ENCODE data around the gene ZNF879. TPM values are rescaled to one million over a fixed set of nuclear protein-coding genes. Genes with fewer than 3 reads are reported as not detected.

The ZNF879 gene
- total and polyA plus RNA-seq, 2 of the 13 experiments (the other 11 are each of a cell fraction or from before 2014, with no cell fraction given) = 0.83 to 2.8 TPM

DNA sequence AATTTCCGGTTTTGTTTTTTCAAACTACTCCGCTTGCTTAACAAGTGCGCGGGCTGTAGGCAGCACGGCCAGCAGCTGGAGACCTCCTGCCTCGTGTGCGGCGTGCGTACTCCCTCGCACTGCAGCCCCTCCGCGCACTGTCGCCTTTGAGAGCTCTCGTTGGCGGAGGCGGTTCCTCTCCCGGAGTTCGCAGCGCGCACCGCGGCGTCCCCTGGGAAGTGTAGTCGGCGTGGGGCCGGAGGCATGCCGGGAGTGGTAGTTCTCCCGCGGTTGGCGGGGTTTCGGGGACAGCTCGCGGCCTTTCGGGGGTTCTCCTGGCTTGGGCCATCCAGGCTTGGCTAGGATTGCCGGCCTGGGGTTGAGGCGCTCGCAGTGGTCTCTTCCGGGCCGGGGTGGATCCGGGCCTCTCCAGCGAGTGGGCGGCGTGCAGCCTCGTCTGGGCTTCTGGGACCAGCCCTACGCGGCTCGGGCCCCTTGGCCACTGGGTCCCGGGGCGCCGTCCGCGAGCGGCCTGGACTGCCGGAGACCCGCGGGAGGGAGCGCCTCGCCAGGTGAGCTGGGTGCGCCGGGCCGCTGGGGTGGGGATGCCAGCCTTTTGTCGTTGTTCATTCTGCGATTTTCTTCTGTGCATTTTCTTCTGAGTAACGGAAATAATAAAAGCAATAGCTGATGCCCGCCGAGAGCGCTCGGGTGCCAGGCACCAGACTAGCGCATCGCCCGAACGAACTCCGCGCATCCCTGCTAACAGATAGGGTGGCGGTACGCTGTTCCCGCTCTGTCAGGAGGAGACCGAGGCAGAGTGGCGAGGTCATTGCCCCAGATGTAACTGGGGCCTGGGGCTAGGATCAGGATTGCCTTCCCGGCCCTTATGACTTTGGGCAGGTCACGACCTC, 36.8 kb downstream of the ZNF879 start, which contains the start of gene ZNF354C (continued):
- TF ChIP-seq, protein P1, sequence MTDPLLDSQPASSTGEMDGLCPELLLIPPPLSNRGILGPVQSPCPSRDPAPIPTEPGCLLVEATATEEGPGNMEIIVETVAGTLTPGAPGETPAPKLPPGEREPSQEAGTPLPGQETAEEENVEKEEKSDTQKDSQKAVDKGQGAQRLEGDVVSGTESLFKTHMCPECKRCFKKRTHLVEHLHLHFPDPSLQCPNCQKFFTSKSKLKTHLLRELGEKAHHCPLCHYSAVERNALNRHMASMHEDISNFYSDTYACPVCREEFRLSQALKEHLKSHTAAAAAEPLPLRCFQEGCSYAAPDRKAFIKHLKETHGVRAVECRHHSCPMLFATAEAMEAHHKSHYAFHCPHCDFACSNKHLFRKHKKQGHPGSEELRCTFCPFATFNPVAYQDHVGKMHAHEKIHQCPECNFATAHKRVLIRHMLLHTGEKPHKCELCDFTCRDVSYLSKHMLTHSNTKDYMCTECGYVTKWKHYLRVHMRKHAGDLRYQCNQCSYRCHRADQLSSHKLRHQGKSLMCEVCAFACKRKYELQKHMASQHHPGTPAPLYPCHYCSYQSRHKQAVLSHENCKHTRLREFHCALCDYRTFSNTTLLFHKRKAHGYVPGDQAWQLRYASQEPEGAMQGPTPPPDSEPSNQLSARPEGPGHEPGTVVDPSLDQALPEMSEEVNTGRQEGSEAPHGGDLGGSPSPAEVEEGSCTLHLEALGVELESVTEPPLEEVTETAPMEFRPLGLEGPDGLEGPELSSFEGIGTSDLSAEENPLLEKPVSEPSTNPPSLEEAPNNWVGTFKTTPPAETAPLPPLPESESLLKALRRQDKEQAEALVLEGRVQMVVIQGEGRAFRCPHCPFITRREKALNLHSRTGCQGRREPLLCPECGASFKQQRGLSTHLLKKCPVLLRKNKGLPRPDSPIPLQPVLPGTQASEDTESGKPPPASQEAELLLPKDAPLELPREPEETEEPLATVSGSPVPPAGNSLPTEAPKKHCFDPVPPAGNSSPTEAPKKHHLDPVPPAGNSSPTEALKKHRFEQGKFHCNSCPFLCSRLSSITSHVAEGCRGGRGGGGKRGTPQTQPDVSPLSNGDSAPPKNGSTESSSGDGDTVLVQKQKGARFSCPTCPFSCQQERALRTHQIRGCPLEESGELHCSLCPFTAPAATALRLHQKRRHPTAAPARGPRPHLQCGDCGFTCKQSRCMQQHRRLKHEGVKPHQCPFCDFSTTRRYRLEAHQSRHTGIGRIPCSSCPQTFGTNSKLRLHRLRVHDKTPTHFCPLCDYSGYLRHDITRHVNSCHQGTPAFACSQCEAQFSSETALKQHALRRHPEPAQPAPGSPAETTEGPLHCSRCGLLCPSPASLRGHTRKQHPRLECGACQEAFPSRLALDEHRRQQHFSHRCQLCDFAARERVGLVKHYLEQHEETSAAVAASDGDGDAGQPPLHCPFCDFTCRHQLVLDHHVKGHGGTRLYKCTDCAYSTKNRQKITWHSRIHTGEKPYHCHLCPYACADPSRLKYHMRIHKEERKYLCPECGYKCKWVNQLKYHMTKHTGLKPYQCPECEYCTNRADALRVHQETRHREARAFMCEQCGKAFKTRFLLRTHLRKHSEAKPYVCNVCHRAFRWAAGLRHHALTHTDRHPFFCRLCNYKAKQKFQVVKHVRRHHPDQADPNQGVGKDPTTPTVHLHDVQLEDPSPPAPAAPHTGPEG (CRISPR knock-in tag; IDR thresholded peaks at IDR 0.05) = no peak
- TF ChIP-seq SMARCE1 (IDR thresholded peaks at IDR 0.05; ENCODE audit: borderline replicate concordance) (no peak), YEATS4 (CRISPR knock-in tag; IDR thresholded peaks at IDR 0.05; ENCODE audit: borderline replicate concordance) (no peak)
- TF ChIP-seq, protein P2, sequence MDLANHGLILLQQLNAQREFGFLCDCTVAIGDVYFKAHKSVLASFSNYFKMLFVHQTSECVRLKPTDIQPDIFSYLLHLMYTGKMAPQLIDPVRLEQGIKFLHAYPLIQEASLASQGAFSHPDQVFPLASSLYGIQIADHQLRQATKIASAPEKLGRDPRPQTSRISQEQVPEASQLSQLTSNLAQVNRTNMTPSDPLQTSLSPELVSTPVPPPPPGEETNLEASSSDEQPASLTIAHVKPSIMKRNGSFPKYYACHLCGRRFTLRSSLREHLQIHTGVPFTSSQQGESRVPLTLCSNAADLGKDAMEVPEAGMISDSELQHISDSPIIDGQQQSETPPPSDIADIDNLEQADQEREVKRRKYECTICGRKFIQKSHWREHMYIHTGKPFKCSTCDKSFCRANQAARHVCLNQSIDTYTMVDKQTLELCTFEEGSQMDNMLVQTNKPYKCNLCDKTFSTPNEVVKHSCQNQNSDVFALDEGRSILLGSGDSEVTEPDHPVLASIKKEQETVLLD (CRISPR knock-in tag; IDR thresholded peaks at IDR 0.05; ENCODE audit: low read depth) = no peak
